IMR-90 (cell line): ENCODE measurements around the gene LAMA3.

Source experiments
- BHLHE40 ChIP-seq: fragments of 150-350 bp; IDR thresholded peaks from 2 replicates; pipeline ENCODE4 v1.6.1; 2016; ENCODE audit warnings: mild to moderate bottlenecking, low read depth, low read length
- CEBPB ChIP-seq: IDR thresholded peaks from 2 replicates; pipeline ENCODE4 v1.6.1; 2012; ENCODE audit warnings: low read depth, low read length, improper control_type of control experiment
- CTCF ChIP-seq: conservative IDR thresholded peaks from 2 replicates; pipeline ENCODE4 v1.5.1; 2012; ENCODE audit warnings: mild to moderate bottlenecking, low read depth, low read length, improper control_type of control experiment
- ELK1 ChIP-seq: fragments of 150-350 bp; IDR thresholded peaks from 2 replicates; pipeline ENCODE4 v1.6.1; 2016; ENCODE audit warnings: low read depth, mild to moderate bottlenecking, low read length, moderate library complexity, borderline replicate concordance
- FOS ChIP-seq: fragments of 150-350 bp; IDR thresholded peaks from 2 replicates; pipeline ENCODE4 v1.6.1; 2016; ENCODE audit warnings: low read depth, low read length
- MAZ ChIP-seq: IDR thresholded peaks from 2 replicates; pipeline ENCODE4 v1.6.1; 2012; ENCODE audit warnings: low read depth, mild to moderate bottlenecking, low read length, improper control_type of control experiment, moderate library complexity, borderline replicate concordance
- MXI1 ChIP-seq: IDR thresholded peaks from 2 replicates; pipeline ENCODE4 v1.6.1; 2012; ENCODE audit warnings: low read depth, mild to moderate bottlenecking, low read length, moderate library complexity, borderline replicate concordance
- POLR2A ChIP-seq: IDR thresholded peaks from 2 replicates; pipeline ENCODE4 v1.6.1; 2012; ENCODE audit warnings: mild to moderate bottlenecking, low read depth, low read length
- RAD21 ChIP-seq: IDR thresholded peaks from 2 replicates; pipeline ENCODE4 v1.6.1; 2012; ENCODE audit warnings: low read length, improper control_type of control experiment
- RCOR1 ChIP-seq: IDR thresholded peaks from 2 replicates; pipeline ENCODE4 v1.6.1; 2012; ENCODE audit warnings: mild to moderate bottlenecking, low read length, improper control_type of control experiment; ENCODE audit not compliant: insufficient replicate concordance
- SMC3 ChIP-seq: fragments of 150-350 bp; IDR thresholded peaks from 2 replicates; pipeline ENCODE4 v1.6.1; 2016; ENCODE audit warnings: low read depth, mild to moderate bottlenecking, antibody characterized with exemption, low read length, moderate library complexity
- TF ChIP-seq, protein P1 (sequence below): fragments of 150-350 bp; IDR thresholded peaks from 2 replicates; pipeline ENCODE4 v1.6.1; 2017; ENCODE audit warnings: mild to moderate bottlenecking, antibody characterized with exemption, low read length, low read depth

DNA sequence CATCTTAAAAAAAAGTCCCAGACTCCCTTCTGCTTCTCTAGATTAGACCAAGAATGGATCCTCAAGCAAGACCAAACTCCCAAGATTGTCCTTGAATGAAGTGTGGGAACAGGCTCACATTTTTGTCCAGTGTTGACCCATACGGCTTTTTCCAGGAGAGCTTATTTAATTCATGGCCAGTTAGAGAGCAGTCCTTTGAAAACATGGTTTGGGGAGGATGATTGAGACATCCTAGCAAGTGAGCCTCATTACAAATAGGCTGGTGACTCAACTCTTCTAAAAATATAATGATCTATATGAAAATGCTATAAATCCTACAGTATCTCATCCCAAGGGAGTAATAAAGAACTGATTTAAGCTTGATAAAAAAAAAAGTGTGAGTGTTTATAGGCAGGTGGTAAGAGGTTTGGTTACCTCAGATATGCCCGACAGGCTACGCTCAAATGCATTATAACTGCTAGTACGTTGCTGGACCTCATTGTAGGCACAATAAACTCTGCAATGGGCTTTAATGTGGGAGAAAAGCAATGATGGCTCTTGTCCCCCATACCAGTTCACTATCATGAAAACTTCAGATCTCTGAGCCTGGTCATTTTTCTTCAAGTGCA is 43.6 kb upstream of the LAMA3 start:
- TF ChIP-seq CEBPB (no peak), POLR2A (no peak), CTCF (no peak), MXI1 (no peak), FOS (no peak), MAZ (no peak), RAD21 (no peak), ELK1 (no peak), BHLHE40 (no peak), SMC3 (no peak), RCOR1 (no peak)
- TF ChIP-seq, protein P1, sequence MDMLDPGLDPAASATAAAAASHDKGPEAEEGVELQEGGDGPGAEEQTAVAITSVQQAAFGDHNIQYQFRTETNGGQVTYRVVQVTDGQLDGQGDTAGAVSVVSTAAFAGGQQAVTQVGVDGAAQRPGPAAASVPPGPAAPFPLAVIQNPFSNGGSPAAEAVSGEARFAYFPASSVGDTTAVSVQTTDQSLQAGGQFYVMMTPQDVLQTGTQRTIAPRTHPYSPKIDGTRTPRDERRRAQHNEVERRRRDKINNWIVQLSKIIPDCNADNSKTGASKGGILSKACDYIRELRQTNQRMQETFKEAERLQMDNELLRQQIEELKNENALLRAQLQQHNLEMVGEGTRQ: no peak
